Left hindlimb (tissue), 1 donor: ENCODE measurements around the gene MAT2B.

ENCODE experiments used
- DNase-seq: peaks from one replicate; pipeline ENCODE4 v3.0.0-alpha.2; 2018

Gene MAT2B

DNA sequence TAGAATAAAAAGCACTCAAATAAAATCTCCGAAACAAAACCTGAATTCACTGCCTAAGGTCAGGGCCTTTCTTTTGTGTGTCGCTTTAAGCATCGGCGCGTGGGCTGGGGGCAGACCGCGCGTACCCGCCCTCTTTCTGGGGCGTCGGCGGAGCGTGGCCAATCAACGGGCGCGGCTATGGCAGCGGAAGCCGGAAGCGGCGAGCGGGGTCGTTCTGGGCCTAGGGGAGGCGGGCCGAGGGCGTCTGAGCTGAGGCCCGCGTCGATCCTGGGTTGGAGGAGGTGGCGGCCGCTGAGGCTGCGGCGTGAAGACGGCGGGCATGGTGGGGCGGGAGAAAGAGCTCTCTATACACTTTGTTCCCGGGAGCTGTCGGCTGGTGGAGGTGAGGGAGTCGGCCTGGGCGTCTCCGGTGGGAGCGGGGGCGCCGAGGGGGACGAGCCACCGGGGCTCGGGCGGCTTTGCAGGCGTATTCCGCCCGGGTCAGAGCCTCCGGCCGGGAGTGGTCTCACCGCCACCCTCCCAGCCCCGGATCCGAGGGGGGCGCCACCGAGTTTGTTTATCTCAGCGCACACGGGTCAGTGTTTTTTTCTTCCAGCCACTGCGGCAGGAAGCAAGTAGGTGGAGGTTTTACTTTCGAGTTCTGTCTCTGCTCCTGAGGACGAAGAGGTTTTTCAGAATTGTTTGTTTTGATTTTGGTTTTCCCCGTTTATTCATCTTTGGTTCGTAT lies at the start of gene MAT2B:
TSS of gene MAT2B (plus strand) at position 252 of the 727 bp plus-strand sequence. CDS start at position 320, 68 bp downstream.
- DNase-seq: peak; percentile 96

DNA sequence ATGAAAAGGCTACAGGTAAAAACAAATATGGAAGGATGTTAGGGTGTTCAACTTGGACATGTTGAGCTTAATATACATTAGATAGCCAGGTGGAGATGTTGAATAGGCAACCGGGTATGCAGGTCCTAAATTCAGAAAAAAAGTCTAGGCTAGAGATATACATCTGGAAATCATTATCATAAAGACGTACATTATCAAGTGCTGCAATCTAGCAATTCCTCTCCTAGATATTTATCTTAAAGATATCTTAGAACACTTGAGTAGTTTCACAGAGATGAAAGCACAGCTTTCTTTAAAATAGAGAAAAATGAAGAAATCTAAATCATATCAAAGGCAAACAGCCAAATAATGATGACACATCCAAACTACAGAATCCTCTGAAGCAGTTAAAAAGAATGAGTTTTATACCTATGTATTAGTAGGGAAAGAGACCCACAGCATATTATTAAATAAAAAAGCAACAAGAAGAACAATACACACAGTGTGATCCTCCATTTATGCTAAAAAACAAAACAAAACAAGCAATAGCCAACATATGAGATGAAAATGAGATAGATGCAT lies 49.3 kb upstream of the MAT2B start:
- DNase-seq: no peak

DNA sequence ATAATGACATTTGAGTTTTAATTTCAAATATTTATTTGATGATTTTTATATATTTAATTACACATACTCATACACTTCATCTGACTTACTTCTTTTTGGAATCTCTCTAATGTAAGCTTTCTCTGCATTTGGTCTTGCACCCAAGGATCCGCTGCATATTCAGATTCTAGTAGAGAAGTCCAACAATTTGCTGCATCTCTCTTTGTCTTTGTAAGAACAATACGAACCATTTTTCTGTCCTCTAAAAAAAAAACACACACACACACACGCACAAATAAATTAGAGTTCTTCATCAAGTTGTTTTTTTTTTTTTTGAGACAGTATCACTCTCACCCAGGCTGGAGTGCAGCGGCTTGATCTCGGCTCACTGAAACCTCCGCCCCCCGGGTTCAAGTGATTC lies 48.6 kb upstream of the MAT2B start:
- no peak for DNase-seq

DNA sequence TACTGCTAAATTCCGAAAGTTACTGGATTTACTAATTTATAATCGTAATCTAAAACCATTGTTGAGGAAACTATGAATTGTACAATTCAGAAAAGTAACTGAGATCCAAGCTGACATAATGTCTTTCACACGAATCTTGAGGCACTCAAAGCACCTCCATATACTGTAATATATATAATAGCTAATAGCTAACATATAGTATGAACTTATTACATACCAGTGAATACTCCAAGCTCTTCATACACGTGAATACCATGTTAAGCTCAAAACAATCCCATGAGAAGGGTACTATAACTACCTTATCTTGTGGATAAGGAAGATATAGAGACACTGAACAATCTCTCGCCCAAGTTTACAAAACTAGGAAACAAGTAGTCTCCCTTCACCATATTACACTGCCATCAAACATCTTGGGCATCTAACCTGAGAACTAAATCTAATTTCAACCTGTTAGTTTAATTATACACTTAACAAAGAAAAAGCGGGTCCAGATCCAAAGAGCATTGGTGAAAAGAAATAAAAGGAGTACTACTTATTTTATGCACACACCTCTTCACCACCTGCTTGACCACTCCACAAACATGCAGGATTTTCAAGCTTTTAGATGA lies 46.5 kb upstream of the MAT2B start:
- DNase-seq: no peak

DNA sequence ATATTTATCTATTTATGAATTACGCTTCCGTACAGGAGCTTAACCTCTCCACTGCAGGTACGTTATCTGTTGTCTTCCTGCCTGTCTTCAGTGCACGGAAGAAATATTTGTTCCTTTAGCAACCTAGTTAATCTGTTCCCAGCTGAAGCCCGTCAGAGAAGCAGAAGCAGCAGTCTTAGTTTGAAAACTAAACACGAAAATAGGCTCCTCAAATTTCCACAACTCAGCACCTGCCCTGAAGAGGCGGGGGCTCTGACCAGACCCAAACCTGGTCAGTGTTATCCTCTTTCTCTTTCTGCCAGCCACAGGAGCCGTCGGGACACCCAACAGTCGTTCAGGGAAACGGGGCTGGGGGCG lies 46.0 kb upstream of the MAT2B start:
- DNase-seq: no peak

DNA sequence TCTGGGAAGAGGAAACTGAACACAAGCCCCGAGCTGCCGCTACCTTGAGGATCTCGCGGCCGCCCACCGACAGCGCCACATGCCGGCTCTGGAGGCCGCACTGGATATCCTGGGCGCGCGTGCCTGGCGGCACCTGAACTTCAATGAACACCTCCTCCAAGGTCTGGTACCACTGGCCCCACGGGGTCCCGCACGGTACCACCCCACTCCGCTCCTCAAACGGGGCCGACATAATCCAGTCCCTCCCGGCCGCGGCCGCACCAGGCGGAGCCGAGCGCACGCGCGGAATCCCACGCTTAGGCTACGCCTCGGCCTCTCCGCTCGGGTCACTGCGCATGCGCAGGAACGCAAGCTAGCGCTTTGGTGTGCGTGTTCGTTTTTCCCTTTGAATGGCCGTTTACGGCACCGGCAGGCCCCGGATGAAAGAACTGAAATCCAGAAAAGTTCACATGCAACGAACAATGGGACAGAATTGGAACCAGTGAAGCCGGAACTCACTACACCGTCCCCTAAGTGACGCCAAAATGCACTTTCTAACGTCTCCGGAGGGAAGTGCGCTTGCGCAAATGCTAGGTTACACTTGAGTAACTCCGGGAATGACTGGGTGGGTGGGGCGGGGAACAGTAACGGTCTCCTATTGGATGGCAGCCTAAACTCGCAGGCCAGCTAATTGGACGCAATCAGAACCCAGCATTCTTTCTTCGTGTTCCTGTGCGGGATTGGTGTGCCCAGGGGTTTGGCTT lies 45.4 kb upstream of the MAT2B start, which contains the start of gene NUDCD2:
TSS of gene NUDCD2 (minus strand) at position 284 of the 743 bp plus-strand sequence. CDS start at position 232, 52 bp downstream.
- peak; percentile 99 for DNase-seq

DNA sequence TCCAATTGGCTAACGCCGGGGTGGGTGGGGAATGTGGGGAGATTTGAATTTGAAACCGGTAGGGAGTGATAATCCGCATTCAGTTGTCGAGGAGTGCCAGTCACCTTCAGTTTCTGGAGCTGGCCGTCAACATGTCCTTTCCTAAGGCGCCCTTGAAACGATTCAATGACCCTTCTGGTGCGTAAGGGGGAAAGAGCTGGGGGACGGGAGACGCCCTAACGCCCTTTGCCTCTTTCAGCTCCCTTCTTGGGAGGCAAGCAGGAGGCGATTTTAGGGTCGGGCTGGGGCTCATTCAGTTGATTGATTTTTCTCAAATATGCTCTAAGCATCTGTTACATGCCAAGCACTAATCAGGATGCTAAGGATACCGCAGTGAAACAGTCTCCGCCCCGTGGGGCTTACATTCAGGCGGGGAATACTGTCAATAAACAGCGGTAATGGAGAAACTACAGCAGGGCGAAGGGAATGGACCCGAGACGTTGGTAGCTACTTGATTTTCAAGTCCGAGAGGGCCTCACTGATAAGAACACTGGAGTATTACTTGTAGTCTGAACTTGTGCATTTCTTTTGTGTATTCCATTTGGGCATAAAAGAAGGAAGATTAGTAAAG lies 44.8 kb upstream of the MAT2B start, which contains the start of gene HMMR:
TSS of gene HMMR (plus strand) at position 71 of the 610 bp plus-strand sequence. CDS start at position 132, 61 bp downstream.
- DNase-seq: no peak

DNA sequence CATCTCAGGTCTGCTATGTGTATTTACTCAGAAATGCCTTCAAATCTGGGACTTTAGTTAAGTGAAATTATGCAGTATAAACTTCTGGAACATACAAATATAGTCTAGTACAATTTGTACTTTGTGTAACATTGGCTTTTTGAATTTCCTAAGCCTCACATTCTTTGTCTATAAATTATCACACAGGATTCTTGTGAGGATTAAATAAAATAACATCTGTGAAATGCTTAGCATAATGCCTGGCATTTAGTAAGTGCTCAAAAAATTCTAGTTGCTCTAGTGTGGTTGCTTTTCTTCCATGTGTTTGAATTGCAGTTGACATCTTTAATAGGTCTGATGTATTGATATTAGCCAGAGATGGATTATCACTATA lies 42.4 kb upstream of the MAT2B start:
- DNase-seq: no peak

DNA sequence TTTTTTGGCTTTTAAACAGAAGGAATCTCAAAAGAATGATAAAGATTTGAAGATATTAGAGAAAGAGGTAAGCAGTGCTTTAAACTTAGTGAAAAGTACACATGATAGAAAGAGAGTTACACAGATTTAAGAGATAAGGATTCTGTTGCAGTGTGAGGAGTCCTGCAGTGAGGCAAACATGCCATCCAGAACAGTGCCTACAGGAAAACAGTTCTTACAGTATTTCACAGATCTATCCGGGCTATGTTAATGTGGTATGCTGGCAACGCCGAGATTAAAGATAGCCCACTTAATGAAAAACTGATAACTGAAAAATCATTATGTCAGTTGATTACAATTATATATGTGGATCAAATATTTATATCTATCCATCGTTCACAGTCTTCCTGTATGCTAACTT lies 37.7 kb upstream of the MAT2B start:
- DNase-seq: no peak

DNA sequence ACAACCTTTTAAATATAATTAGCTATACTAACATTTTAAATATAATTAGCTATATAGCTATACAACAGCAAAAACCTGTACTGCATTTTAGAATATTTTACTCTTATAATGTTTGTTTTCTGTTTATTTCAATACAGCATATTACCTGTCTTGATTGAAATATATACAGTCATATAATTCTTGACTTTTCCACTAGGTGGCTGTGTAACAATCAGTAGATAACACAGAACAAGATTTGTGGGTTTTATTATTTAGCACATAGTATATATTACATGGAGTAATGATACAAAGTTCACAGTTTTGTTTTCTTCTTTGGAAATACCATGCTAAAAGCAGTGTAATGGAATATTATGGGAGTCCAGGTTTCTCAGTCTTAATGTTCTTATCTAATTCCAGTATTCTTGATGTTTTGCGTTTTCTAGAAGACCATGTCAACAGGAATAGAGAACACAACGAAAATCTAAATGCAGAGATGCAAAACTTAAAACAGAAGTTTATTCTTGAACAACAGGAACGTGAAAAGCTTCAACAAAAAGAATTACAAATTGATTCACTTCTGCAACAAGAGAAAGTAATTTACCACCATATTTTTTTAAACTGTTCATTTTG lies 31.7 kb upstream of the MAT2B start:
- no peak for DNase-seq

DNA sequence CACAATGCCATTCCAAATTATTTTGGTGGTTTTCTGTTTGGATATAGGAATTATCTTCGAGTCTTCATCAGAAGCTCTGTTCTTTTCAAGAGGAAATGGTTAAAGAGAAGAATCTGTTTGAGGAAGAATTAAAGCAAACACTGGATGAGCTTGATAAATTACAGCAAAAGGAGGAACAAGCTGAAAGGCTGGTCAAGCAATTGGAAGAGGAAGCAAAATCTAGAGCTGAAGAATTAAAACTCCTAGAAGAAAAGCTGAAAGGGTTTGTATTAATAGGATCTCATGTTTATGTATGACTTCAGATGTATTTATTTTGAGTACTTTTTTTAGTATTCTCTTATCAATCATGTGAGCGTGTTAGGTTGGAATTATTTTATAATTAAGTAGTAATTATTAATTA lies 30.0 kb upstream of the MAT2B start:
- no peak for DNase-seq

DNA sequence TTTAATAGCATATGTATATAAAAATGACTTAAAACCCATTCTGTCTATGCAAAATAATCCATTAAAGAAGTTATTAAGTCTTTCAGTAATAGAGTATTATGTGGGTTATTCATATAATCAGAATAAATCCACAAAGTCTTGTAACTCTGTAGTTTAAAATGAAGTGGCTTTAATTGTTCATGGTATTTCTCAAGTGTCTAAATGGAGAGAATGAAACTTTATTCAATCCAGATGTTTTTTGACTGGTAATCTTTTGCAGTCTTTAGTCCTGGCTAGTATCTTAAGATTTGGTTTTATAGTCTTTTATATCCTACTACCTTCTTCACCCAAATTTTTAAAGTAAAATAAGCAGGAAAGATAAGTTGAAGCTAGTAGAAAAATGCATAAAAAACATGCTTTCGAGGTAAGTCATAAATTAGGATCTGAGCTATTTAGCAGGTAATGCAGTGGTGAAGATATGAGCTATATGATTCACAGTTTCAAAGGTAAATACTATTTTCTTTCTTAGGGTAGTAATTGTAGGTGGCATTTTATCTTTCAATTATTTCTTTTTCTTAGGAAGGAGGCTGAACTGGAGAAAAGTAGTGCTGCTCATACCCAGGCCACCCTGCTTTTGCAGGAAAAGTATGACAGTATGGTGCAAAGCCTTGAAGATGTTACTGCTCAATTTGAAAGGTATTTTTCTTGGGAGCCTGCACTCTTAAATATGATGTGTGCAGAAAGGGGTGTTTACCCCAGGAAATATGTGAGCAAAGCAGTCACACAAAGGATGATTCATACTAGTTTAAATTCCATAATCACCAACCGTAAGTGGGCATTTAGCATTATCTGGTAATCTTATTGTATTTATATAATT lies 27.1 kb upstream of the MAT2B start:
- no peak for DNase-seq

DNA sequence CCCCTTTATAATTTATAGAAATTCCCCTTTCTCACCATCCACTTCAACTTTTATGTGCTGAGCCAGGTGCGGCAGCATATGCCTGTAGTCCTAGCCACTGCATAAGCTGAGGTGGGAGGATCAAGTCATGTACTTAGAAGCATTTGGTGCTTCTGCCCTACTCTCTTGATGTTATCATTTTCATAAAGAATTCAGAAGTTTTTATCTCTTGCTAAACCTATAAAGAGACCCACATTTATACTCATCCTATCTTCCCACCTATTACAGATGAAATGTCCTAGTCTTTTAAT lies 26.5 kb upstream of the MAT2B start:
- no peak for DNase-seq

DNA sequence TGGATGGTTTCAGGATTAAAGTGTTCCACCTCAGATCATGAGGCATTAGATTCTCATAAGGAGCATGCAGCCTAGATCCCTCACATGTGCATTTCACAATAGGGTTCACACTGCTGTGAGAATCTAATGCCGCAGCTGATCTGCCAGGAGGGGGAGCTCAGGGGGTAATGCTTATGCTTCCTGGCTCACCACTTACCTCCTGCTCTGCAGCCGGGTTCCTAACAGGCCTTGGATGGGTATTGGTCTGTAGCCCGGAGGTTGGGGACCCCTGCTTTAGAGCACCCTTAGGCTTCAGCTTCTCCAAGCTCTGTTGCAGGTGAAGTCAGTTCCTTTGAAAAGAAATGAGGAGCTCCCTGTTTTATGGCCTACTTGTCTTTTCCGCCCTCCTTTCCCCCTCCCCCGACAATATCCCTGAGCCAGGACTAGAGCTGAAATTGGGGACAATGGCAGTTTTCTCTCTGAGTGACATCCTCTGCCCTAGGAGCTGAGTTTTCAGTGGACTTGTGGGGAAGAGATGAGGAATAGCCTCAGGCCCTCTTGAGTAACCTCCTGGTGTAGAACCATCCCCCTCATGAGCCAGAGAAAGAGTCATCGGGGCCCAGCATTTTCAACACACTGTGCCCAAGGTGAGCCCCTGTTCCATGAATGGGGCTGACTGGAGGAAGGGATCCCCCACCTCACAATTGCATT lies 16.2 kb upstream of the MAT2B start:
- DNase-seq: no peak

DNA sequence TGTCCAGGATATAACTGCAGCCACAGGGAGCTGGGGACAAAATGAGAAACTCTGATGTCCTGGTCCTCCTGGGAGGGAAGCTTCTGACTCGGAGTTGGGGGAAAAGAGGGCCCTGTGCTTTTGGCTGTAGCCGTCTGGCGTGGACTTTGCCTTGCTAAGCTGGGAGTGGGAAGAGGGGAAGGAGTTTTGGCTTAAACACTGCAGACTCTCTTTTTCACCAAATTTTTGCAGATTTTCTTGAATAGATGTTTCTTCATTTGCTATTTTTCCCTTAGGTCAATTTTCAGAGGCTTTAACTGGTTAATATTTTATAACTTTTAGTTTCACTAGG lies 15.7 kb upstream of the MAT2B start:
- no peak for DNase-seq

DNA sequence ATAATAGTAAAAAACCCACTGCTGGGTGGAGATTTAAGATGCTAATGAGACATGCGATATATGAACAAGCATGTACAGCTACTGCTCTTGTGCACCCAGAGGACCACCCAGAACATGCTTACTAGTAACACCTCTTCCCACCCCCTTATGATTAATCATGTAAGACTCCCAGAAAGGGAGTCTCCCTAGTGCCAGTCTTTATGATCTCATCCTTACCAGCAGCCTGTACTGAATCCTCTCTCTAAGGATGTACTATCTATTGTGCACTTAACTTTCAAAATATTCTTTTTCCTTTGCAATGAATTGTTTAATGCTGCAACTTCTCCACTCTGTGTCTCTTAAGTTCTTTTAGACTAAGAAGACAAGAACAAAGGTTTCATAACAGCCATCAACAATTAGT lies 9.1 kb upstream of the MAT2B start:
- DNase-seq: no peak

DNA sequence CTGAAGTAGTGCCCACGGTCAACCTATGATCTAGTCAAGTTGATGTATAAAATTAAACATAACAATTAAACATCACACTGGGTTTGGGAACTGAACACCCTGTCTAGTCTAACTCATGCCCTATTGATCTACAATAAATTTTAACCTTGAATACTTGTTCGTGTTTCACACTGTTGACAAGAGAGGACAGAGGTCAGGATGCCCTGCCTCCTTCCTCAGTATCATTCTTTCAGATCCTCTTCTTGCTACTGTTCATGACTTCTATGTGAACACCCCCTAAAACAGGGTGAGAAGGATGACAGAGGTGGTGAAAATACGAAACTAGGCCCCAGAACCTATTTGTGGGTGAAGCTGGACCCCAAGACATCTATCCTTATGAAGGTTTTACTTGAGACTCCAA lies 8.1 kb upstream of the MAT2B start:
- no peak for DNase-seq

DNA sequence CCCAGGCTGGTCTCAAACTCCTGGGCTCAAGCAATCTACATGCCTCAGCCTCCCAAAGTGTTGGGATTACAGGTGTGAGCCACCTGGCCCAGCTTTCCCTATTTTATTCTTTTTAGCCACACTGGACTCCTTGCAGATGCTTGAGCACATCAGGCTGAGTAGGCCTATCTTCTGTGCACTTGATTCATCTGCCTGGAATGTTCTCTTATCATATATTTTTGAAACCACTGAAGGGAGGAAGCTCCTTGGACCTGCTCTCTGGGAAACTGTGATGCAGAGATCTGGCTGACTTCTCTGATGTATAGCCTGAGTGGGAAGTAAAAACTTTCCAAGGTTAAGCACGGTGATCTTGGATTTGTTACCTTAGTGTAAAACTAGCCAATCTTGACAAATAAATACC lies 6.5 kb upstream of the MAT2B start:
- no peak for DNase-seq

DNA sequence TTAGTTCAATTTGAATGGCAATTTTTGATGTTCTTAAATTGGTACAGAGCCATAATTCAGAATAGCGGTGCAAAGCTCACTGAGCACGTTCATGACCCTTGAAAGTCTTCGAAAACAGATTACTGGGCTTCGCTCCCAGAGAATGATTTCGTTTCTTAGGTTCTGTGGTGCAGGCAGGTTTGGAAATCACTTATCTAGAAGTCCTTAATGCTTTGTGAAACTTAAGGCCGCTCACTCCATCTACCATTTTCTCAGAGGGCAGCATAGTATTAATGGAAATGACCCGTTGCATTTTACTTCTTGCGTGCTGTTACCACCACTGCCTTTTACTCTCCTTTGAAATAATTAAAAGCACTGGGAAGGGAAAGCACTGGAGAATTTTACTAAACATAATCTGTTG lies 2.9 kb upstream of the MAT2B start:
- DNase-seq: no peak

DNA sequence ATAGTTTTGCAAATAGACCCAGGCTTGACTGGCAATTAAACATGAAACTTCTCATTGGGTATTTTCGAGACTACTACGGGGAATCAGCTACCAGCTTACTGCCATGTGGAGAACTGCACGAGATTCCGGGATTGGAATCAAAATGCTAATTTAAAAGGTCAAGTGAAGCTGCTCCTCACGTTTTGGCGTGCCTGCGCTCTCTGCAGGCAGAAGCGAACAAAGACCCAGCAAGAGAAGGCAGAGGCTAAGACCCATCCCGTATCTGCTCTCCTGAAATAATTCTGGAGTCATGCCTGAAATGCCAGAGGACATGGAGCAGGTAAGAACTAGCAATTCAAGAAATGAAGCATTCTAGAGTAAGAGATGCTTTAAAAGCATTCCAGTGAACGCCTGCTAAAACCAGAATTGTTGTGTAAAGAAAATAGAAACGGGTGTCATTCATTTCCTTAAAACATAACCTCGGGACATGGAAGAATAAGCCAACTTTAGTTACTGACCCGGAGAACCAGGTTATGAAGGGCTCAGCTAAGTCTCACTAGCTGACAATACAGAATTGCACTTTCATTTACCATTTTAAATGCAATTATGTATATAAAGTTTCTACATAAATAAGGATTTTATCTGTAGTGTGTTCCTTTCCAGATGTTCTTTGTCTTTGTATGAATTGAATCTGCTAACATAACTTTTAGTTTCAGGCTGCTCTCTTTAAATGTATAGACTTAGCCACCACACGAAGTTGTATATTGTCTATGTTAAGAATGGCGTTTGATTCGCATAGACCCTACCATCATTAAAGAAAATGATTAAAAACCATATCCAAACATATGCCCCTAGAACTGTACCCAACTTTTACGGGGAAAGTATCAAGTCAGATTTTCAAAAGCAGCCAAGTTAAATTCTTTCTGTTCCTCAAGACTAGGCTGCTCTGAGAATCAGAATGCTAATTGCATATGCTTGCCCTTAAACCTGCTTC lies 2.0 kb upstream of the MAT2B start:
- peak; percentile 74 for DNase-seq
